Upper lobe of left lung (tissue), 6 donors: Measurements from ENCODE around the gene AASDH. TPM values are rescaled to one million over a fixed set of nuclear protein-coding genes. Genes with fewer than 3 reads are reported as not detected.

ENCODE experiments used
- ATAC-seq, 2 donors: fragments of 200-7000 bp; cut with Tn5 transposase; one replicate each; pipeline ENCODE4 v1.9.1; 2022; ENCODE audit warnings: mild to moderate bottlenecking in 2 of 2, moderate library complexity in 2 of 2; ENCODE audit not compliant: low FRiP score in 2 of 2
- DNase-seq, 2 donors: peaks; one replicate each; pipeline ENCODE4 v3.0.0-alpha.2; 2019 to 2020
- H3K27ac ChIP-seq, 4 donors: fragments of 200-600 bp; sonication (generic); one replicate each; pipeline ENCODE4 v1.5.1; 2016 to 2019
- H3K27me3 ChIP-seq, 4 donors: fragments of 200-600 bp; sonication (generic); one replicate each; pipeline ENCODE4 v1.5.1; 2017 to 2019
- H3K36me3 ChIP-seq, 4 donors: fragments of 200-600 bp; sonication (generic); one replicate each; pipeline ENCODE4 v1.5.1; 2016 to 2019
- H3K4me1 ChIP-seq, 4 donors: fragments of 200-600 bp; sonication (generic); one replicate each; pipeline ENCODE4 v1.5.1; 2018 to 2019
- H3K4me3 ChIP-seq, 4 donors: fragments of 200-600 bp; sonication (generic); one replicate each; pipeline ENCODE4 v1.5.1; 2017 to 2019; ENCODE audit warnings: mild to moderate bottlenecking in 2 of 4, moderate library complexity in 1 of 4
- H3K9me3 ChIP-seq, 4 donors: fragments of 200-600 bp; sonication (generic); one replicate each; pipeline ENCODE4 v1.5.1; 2018 to 2019
- EP300 ChIP-seq, 4 donors: sonication (generic); formaldehyde crosslinking; IDR thresholded peaks; one replicate each; pipeline ENCODE4 v1.5.1; 2017; ENCODE audit warnings: antibody characterized with exemption in 4 of 4, control low read depth in 2 of 4
- POLR2A ChIP-seq, 4 donors: fragments of 450-650 bp; IDR thresholded peaks; one replicate each; pipeline ENCODE4 v1.5.1; 2016 to 2017; ENCODE audit warnings: antibody characterized with exemption in 4 of 4, mild to moderate bottlenecking in 2 of 4
- POLR2AphosphoS5 ChIP-seq, 2 donors: sonication (generic); formaldehyde crosslinking; IDR thresholded peaks; one replicate each; pipeline ENCODE4 v1.5.1; 2017; ENCODE audit warnings: antibody characterized with exemption in 2 of 2
- WGBS, 2 donors: methylation state at CpG; one replicate each; pipeline ENCODE4 v1.1.5; 2017 to 2018; 5-methylcytosine and 5-hydroxymethylcytosine counted together
- total RNA-seq, 6 donors: library from RNA; depleted of rRNA in 4 of 6; stranded (reverse); fragments of >200 nt in 4 of 6; gene quantifications; one replicate each; pipeline versions ENCODE4 v1.1.0 to v1.2.1, GENCODE V29; 2016 to 2021
- TF ChIP-seq, protein P1 (sequence below), 6 experiments: fragments of 450-650 bp in 4 of 6; fragments of 200-600 bp in 2 of 6; sonication (generic) in 2 of 6; IDR thresholded peaks; one replicate each; pipeline ENCODE4 v1.5.1; 2016 to 2019; ENCODE audit warnings: antibody characterized with exemption in 6 of 6
- donor health status: DM: no; HTN: no; CAD: no; lungs with moderate emphysema.
- donor health status: DM: no; HTN: yes; CAD: no; lungs with severe emphysema.

AASDH gene
- total RNA-seq, 6 donors from 2014 or later = 7.1 to 32.5 (median 9.5) TPM

DNA sequence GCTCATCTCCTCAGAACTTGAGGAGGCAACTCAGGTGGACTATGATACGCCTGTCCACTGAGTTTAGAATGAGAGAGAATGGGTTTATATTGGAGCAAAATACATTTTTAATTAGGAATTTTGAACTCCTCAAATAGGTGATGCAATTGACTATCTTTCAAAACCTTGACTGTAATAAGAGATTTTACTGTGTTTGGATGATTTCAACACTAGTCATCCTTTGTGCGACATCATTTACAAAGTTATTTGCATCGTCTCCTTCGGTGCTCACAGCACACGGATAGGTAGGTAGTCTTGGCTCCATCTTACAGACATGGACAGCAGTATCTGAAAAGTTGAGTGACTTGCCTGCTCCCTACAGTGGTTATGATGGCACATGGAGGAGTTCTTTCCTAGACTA, 67.0 kb downstream of the AASDH start:
- Histone ChIP-seq H3K36me3 (no peaks in the 10 kb centered on the region), H3K9me3 (no peaks in the 10 kb centered on the region), H3K4me1 (no peaks in the 10 kb centered on the region), H3K27ac (no peak overlapping the region), H3K4me3 (no peak overlapping the region), H3K27me3 (no peaks in the 10 kb centered on the region)
- WGBS, 2 donors = 95 to 97% methylated on average over 5 of the region's 5 CpGs
- no peak for DNase-seq
- TF ChIP-seq, protein P1, sequence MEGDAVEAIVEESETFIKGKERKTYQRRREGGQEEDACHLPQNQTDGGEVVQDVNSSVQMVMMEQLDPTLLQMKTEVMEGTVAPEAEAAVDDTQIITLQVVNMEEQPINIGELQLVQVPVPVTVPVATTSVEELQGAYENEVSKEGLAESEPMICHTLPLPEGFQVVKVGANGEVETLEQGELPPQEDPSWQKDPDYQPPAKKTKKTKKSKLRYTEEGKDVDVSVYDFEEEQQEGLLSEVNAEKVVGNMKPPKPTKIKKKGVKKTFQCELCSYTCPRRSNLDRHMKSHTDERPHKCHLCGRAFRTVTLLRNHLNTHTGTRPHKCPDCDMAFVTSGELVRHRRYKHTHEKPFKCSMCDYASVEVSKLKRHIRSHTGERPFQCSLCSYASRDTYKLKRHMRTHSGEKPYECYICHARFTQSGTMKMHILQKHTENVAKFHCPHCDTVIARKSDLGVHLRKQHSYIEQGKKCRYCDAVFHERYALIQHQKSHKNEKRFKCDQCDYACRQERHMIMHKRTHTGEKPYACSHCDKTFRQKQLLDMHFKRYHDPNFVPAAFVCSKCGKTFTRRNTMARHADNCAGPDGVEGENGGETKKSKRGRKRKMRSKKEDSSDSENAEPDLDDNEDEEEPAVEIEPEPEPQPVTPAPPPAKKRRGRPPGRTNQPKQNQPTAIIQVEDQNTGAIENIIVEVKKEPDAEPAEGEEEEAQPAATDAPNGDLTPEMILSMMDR (IDR thresholded peaks at IDR 0.05) = no peak
- no peak for TF ChIP-seq EP300 (IDR thresholded peaks at IDR 0.05)
- no peak for TF ChIP-seq POLR2AphosphoS5 (IDR thresholded peaks at IDR 0.05)
- no peak for TF ChIP-seq POLR2A (IDR thresholded peaks at IDR 0.05)
- ATAC-seq = no peak

DNA sequence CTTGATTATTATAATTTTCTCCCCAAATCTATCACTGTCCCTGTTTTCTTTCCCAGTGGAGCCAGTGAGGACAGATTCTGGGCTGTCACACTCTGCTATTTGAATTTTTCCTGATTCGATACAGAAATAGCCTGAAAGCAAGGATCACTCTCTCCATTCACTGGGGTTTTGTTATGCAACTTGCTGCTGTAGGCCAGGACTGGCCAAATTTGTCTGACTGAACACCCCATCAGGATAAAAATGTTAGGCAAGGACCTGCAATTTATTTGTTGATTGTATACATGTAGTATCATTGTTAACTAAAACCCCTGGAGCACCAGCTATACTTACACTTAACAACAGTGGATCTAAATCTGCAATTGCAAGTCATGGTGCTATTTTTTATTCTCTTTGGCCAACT, 68.7 kb downstream of the AASDH start:
- Histone ChIP-seq H3K4me3 (no peak overlapping the region), H3K4me1 (no peaks in the 10 kb centered on the region), H3K9me3 (no peaks in the 10 kb centered on the region), H3K36me3 (no peaks in the 10 kb centered on the region), H3K27ac (no peak overlapping the region), H3K27me3 (no peaks in the 10 kb centered on the region)
- WGBS, 2 donors = 78 to 100% methylated on average over 1 of the region's 1 CpG
- ATAC-seq (no peak), DNase-seq (no peak)
- TF ChIP-seq EP300 (IDR thresholded peaks at IDR 0.05) (no peak), POLR2AphosphoS5 (IDR thresholded peaks at IDR 0.05) (no peak), POLR2A (IDR thresholded peaks at IDR 0.05) (no peak)
- TF ChIP-seq, protein P1 (IDR thresholded peaks at IDR 0.05) = no peak

DNA sequence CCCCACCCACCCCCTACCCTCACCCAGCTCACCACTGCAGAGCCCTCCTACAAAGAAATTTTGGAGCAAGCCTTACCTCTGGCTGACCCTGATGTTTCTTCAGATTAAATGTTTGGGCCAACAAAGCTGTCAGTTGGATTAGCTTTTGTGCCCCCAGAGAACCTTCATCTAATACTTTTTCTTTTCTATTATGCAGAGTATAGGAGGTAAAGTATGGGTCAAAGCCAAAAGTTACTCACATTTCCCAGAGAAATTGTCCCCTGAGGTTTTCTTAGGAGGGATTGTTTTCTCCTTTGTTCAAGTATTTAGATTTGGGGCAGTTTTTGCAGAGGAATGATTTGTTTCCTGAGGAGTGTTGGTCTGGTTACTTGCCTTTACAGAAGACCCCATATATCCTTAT, 69.5 kb downstream of the AASDH start:
- Histone ChIP-seq H3K36me3 (no peaks in the 10 kb centered on the region), H3K27me3 (no peaks in the 10 kb centered on the region), H3K4me3 (no peak overlapping the region), H3K9me3 (no peaks in the 10 kb centered on the region), H3K4me1 (no peaks in the 10 kb centered on the region), H3K27ac (no peak overlapping the region)
- TF ChIP-seq EP300 (IDR thresholded peaks at IDR 0.05) (no peak), POLR2AphosphoS5 (IDR thresholded peaks at IDR 0.05) (no peak), POLR2A (IDR thresholded peaks at IDR 0.05) (no peak)
- TF ChIP-seq, protein P1 (IDR thresholded peaks at IDR 0.05) = no peak
- ATAC-seq (no peak), DNase-seq (no peak)

DNA sequence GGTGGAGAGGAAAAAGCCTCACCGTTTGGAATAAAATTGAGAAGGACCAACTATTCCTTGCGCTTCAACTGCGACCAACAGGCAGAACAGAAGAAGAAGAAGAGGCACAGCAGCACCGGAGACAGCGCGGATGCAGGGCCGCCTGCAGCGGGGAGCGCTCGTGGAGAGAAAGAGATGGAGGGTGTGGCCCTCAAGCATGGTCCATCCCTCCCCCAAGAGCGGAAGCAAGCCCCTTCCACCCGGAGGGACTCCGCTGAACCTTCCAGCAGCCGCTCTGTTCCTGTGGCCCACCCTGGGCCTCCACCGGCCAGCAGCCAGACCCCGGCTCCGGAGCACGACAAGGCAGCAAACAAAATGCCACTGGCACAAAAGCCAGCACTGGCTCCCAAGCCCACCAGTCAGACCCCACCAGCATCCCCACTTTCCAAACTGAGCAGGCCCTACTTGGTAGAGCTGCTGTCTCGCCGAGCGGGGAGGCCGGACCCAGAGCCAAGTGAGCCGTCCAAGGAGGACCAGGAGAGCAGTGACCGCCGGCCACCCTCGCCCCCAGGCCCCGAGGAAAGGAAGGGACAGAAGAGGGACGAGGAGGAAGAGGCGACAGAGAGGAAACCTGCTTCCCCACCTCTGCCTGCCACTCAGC, 71.2 kb downstream of the AASDH start:
- no peaks in the 10 kb centered on the region for H3K27me3 ChIP-seq
- ATAC-seq (peak in 1 of 2 donors; percentile 9), DNase-seq (peak in 1 of 2 donors; percentile 79)
- no peak overlapping the region for H3K4me3 ChIP-seq
- H3K27ac ChIP-seq = no peak overlapping the region
- no peaks in the 10 kb centered on the region for H3K36me3 ChIP-seq
- no peaks in the 10 kb centered on the region for H3K9me3 ChIP-seq
- no peak for TF ChIP-seq POLR2AphosphoS5 (IDR thresholded peaks at IDR 0.05)
- TF ChIP-seq EP300 (IDR thresholded peaks at IDR 0.05) = no peak
- TF ChIP-seq POLR2A (IDR thresholded peaks at IDR 0.05) = no peak
- TF ChIP-seq, protein P1 (IDR thresholded peaks at IDR 0.05) = no peak
- 92 to 96% methylated on average over 29 of the region's 29 CpGs for WGBS, 2 donors
- no peaks in the 10 kb centered on the region for H3K4me1 ChIP-seq

DNA sequence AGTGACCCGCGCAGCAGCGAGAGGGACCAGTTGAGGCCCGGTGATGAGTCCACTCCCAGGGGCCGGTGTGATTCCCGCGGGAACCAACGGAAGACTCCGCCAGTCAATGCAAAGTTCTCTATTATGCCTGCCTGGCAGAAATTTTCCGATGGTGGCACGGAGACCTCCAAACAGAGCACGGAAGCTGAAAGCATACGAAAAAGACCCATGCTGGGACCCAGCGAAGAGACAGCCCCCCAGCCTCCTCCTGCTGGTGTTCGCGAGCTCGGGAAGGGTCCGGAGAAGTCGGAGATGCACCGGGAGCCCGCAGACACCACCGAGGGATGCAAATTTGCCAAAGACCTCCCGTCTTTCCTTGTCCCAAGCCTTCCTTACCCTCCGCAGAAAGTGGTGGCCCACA, 71.7 kb downstream of the AASDH start:
- no peak for ATAC-seq
- no peak for TF ChIP-seq EP300 (IDR thresholded peaks at IDR 0.05)
- TF ChIP-seq POLR2AphosphoS5 (IDR thresholded peaks at IDR 0.05) = no peak
- TF ChIP-seq, protein P1 (IDR thresholded peaks at IDR 0.05) = no peak
- no peak for TF ChIP-seq POLR2A (IDR thresholded peaks at IDR 0.05)
- Histone ChIP-seq H3K9me3 (no peaks in the 10 kb centered on the region), H3K4me1 (no peaks in the 10 kb centered on the region), H3K27ac (no peak overlapping the region), H3K4me3 (no peak overlapping the region), H3K36me3 (no peaks in the 10 kb centered on the region), H3K27me3 (no peaks in the 10 kb centered on the region)
- no peak for DNase-seq
- WGBS, 2 donors = 94 to 95% methylated on average over 13 to 24 of the region's 24 CpGs
